ENCODE results near the gene KIF3B.

DNA sequence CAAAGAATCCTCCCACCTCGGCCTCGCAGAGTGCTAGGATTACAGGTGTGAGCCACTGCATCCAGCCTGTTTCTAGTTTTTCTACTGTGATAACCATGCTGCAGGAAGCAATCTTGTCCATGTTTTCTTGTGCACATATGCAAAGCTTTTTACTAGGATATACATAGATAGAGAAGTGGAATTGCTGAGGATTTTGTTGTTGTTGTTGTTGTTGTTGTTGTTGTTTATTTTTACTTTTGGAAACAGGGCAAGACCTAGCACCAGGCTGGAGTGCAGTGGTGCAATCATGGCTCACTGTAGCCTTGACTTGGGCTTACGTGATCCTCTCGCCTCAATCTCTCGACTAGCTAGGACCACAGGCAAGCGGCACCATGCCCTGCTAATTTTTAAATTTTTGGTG lies 23.2 kb downstream of the KIF3B start:
- TF ChIP-seq, protein P1, sequence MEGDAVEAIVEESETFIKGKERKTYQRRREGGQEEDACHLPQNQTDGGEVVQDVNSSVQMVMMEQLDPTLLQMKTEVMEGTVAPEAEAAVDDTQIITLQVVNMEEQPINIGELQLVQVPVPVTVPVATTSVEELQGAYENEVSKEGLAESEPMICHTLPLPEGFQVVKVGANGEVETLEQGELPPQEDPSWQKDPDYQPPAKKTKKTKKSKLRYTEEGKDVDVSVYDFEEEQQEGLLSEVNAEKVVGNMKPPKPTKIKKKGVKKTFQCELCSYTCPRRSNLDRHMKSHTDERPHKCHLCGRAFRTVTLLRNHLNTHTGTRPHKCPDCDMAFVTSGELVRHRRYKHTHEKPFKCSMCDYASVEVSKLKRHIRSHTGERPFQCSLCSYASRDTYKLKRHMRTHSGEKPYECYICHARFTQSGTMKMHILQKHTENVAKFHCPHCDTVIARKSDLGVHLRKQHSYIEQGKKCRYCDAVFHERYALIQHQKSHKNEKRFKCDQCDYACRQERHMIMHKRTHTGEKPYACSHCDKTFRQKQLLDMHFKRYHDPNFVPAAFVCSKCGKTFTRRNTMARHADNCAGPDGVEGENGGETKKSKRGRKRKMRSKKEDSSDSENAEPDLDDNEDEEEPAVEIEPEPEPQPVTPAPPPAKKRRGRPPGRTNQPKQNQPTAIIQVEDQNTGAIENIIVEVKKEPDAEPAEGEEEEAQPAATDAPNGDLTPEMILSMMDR (IDR thresholded peaks at IDR 0.05 in 4 of 5, conservative IDR thresholded peaks at IDR 0.05 in 1 of 5): no peak
- no peak for TF ChIP-seq POLR2A (IDR thresholded peaks at IDR 0.05)
